HG02884 (cell line): ENCODE data around the gene ERGIC1.

Experiments used
- ATAC-seq: cut with Tn5 transposase; IDR thresholded peaks from one replicate; pipeline ENCODE4 v1.9.1; 2021; ENCODE audit warnings: mild to moderate bottlenecking, moderate library complexity; ENCODE audit not compliant: unreplicated experiment

ERGIC1 gene

GRCh38 chr5:172911976-172912375 lies 77.9 kb downstream of the ERGIC1 start:
- no peak for ATAC-seq

- ATAC-seq, result no peak
These were observed 79.2 kb downstream of the ERGIC1 start for GRCh38 chr5:172913117-172913850.

- no peak for ATAC-seq
These were observed 81.5 kb downstream of the ERGIC1 start for GRCh38 chr5:172915514-172915913.

- ATAC-seq, result no peak
These were observed 84.6 kb downstream of the ERGIC1 start for GRCh38 chr5:172918421-172919371.

GRCh38 chr5:172919525-172920446 lies 85.7 kb downstream of the ERGIC1 start:
- no peak for ATAC-seq

- no peak for ATAC-seq
These were observed 86.4 kb downstream of the ERGIC1 start for GRCh38 chr5:172920447-172920849.

GRCh38 chr5:172920995-172921394 lies 86.9 kb downstream of the ERGIC1 start:
- no peak for ATAC-seq

GRCh38 chr5:172921906-172922305 lies 87.9 kb downstream of the ERGIC1 start:
- ATAC-seq, result no peak

GRCh38 chr5:172923539-172923938 lies 89.5 kb downstream of the ERGIC1 start:
- ATAC-seq, result no peak

GRCh38 chr5:172925336-172925948 lies 91.4 kb downstream of the ERGIC1 start:
- ATAC-seq, result no peak

GRCh38 chr5:172926008-172926523 lies 92.0 kb downstream of the ERGIC1 start:
- no peak for ATAC-seq

- no peak for ATAC-seq
These were observed 92.7 kb downstream of the ERGIC1 start for GRCh38 chr5:172926796-172927195.

GRCh38 chr5:172929371-172929838 lies 95.4 kb downstream of the ERGIC1 start:
- ATAC-seq, result no peak

GRCh38 chr5:172931001-172931536 lies 97.0 kb downstream of the ERGIC1 start:
- no peak for ATAC-seq

GRCh38 chr5:172932313-172933017 lies 98.4 kb downstream of the ERGIC1 start:
- peak; percentile 63 for ATAC-seq

GRCh38 chr5:172933238-172933637 lies 99.2 kb downstream of the ERGIC1 start:
- no peak for ATAC-seq

- no peak for ATAC-seq
These were observed 101.0 kb downstream of the ERGIC1 start for GRCh38 chr5:172935096-172935495.

- no peak for ATAC-seq
These were observed 102.3 kb downstream of the ERGIC1 start for GRCh38 chr5:172936401-172936800.

GRCh38 chr5:172939071-172939470 lies 105.0 kb downstream of the ERGIC1 start:
- no peak for ATAC-seq
